ENCODE results near the gene OLFML1. TPM values are rescaled to one million over a fixed set of nuclear protein-coding genes. Genes with fewer than 3 reads are reported as not detected.

The OLFML1 gene
- total and polyA plus RNA-seq, 2 of the 8 experiments (the other 6 are each of a cell fraction or from before 2014, with no cell fraction given): 0.24 TPM; not detected in 1

- Histone ChIP-seq H2BK12ac (ENCODE audit: low read depth, low read length) (no peak overlapping the region), H4K8ac (ENCODE audit: extremely low read depth, insufficient read depth, low read length) (no peak overlapping the region), H3K18ac (ENCODE audit: extremely low read depth, low read length) (no peak overlapping the region), H3K14ac (ENCODE audit: insufficient read length) (no peak overlapping the region), H2BK15ac (ENCODE audit: low read length) (no peak overlapping the region), H2AFZ (ENCODE audit: low read length) (no peak overlapping the region), H3K9me3 (ENCODE audit: insufficient read depth in 2 of 2, low read depth in 1 of 2, low read length in 1 of 2) (no peaks in the 10 kb centered on the region), H4K20me1 (replicated peaks in 1 of 2; ENCODE audit: control insufficient read depth in 1 of 2, insufficient read depth in 2 of 2, low read length in 2 of 2) (no peaks in the 10 kb centered on the region), H3K79me2 (ENCODE audit: control insufficient read depth in 1 of 2, insufficient read depth in 2 of 2, low read length in 2 of 2) (no peaks in the 10 kb centered on the region), H3K56ac (replicated peaks; ENCODE audit: insufficient read length, low read depth, low read length) (no peak overlapping the region), H2BK5ac (ENCODE audit: low read depth, low read length) (no peak overlapping the region), H3K36me3 (ENCODE audit: control insufficient read depth in 2 of 4, insufficient read depth in 4 of 4, low read length in 3 of 4) (no peaks in the 10 kb centered on the region), H4K91ac (replicated peaks; ENCODE audit: insufficient read length, low read length) (no peak overlapping the region), H3K23me2 (ENCODE audit: low read depth, low read length) (no peaks in the 10 kb centered on the region; the same call in 1 of the 2 replicates), H3K4me1 (replicated peaks in 1 of 4; ENCODE audit: control insufficient read depth in 3 of 4, insufficient read depth in 4 of 4, low read length in 3 of 4) (no peaks in the 10 kb centered on the region; a peak in 1 of 7 replicates), H3K9ac (replicated peaks in 1 of 4; ENCODE audit: extremely low read depth in 1 of 4, low read depth in 3 of 4, low read length in 3 of 4) (no peak overlapping the region), H2BK20ac (ENCODE audit: low read length) (no peak overlapping the region), H3K4me2 (ENCODE audit: insufficient read depth in 1 of 2, low read depth in 2 of 2, low read length in 2 of 2) (no peak overlapping the region), H3K27ac (ENCODE audit: low read depth, low read length) (no peak overlapping the region), H3K4me3 (ENCODE audit: extremely low read depth in 1 of 4, insufficient read depth in 2 of 4, low read depth in 3 of 4, low read length in 4 of 4) (no peak overlapping the region), H4K5ac (ENCODE audit: insufficient read length, low read depth, low read length) (no peak overlapping the region), H3K27me3 (replicated peaks in 1 of 4; ENCODE audit: control insufficient read depth in 3 of 4, extremely low read depth in 1 of 4, insufficient read depth in 3 of 4, low read length in 3 of 4) (no peaks in the 10 kb centered on the region), H2BK120ac (replicated peaks; ENCODE audit: low read depth, low read length) (no peak overlapping the region), H3K23ac (ENCODE audit: insufficient read length) (no peak overlapping the region), H3K79me1 (ENCODE audit: low read depth, low read length) (no peaks in the 10 kb centered on the region), H2AK5ac (ENCODE audit: low read depth, low read length) (no peak overlapping the region), H3K4ac (replicated peaks; ENCODE audit: insufficient read length, low read depth, low read length) (no peak overlapping the region)
- ChIA-PET POLR2A (ENCODE audit: partially characterized antibody) (no interaction called here), CTCF (ENCODE audit: partially characterized antibody) (interaction anchor here (0.8 to 3.5 kb wide), 11 partner anchors 9 to 353 kb away, joined by 3 to 32 read pairs (median 7); no protein-coding TSS in a partner anchor)
- FAIRE-seq (no peak), DNase-seq (ENCODE audit: low read depth in 1 of 2, low spot score in 2 of 2) (no peak)
- 89% methylated on average over 3 of the region's 3 CpGs; no CpG with 5 or more reads in 1 of the 2 experiments for WGBS, 2 experiments (ENCODE audit: extremely low coverage in 1 of 2, insufficient coverage in 1 of 2, insufficient read length in 1 of 2, insufficient replicate concordance in 2 of 2, low coverage in 1 of 2, low lambda C conversion rate in 2 of 2, missing lambda C conversion rate in 1 of 2)
- TF ChIP-seq SIRT6 (IDR thresholded peaks at IDR 0.05; ENCODE audit: low read length): no peak
- no peak for TF ChIP-seq TEAD4 (IDR thresholded peaks at IDR 0.05; ENCODE audit: low read depth, low read length)
- no peak for TF ChIP-seq HDAC6 (IDR thresholded peaks at IDR 0.05; ENCODE audit: low read depth, low read length)
- no peak for TF ChIP-seq MAX (IDR thresholded peaks at IDR 0.05)
- no peak for TF ChIP-seq ASH2L (IDR thresholded peaks at IDR 0.05; ENCODE audit: low read length)
- TF ChIP-seq EP300 (IDR thresholded peaks at IDR 0.05; ENCODE audit: borderline replicate concordance in 1 of 2, low read depth in 2 of 2, low read length in 2 of 2): no peak
- TF ChIP-seq TCF12 (IDR thresholded peaks at IDR 0.05; ENCODE audit: low read depth, low read length): no peak
- no peak for TF ChIP-seq RNF2 (IDR thresholded peaks at IDR 0.05; ENCODE audit: borderline replicate concordance, low read depth, low read length, missing control alignments, poor library complexity, severe bottlenecking)
- no peak for TF ChIP-seq KDM5A (IDR thresholded peaks at IDR 0.05; ENCODE audit: low read length)
- no peak for TF ChIP-seq JUND (IDR thresholded peaks at IDR 0.05; ENCODE audit: low read length)
- TF ChIP-seq POU5F1 (IDR thresholded peaks at IDR 0.05; ENCODE audit: low read depth, low read length): no peak
- TF ChIP-seq CTBP2 (IDR thresholded peaks at IDR 0.05; ENCODE audit: borderline replicate concordance, insufficient read depth, insufficient read length, low read length): no peak
Observed at GRCh38 chr11:7450836-7451235, 34.5 kb upstream of the OLFML1 start.
